ENCODE measurements around the gene KRTAP4-9.
"Not testable (repeated sequence)": the region's sequence is repeated elsewhere in the genome, so short reads cannot be mapped to it uniquely, and the experiment has no call there.

KRTAP4-9 gene

DNA sequence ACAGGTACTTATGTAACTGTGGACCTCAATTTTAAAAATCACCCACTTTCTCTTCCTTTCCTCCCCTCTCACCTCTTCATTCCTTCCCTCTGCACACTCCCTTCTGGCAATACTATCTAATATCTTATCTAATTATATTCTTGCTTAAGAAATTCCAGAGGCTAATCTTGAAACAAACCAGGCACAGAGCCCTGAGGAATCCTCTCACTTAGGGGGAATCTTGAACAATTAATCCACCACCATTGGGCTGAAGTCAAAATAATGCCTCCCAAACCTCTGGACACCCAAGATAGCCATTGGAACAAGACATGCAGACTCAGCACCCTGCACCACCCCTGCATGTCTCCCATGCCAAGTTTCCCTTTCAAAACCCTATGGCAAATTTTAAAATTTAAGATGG is 36.2 kb downstream of the KRTAP4-9 start:
- DNase-seq (ENCODE audit: extremely low spot score), result no peak
- TF ChIP-seq, protein P1, sequence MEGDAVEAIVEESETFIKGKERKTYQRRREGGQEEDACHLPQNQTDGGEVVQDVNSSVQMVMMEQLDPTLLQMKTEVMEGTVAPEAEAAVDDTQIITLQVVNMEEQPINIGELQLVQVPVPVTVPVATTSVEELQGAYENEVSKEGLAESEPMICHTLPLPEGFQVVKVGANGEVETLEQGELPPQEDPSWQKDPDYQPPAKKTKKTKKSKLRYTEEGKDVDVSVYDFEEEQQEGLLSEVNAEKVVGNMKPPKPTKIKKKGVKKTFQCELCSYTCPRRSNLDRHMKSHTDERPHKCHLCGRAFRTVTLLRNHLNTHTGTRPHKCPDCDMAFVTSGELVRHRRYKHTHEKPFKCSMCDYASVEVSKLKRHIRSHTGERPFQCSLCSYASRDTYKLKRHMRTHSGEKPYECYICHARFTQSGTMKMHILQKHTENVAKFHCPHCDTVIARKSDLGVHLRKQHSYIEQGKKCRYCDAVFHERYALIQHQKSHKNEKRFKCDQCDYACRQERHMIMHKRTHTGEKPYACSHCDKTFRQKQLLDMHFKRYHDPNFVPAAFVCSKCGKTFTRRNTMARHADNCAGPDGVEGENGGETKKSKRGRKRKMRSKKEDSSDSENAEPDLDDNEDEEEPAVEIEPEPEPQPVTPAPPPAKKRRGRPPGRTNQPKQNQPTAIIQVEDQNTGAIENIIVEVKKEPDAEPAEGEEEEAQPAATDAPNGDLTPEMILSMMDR (IDR thresholded peaks at IDR 0.05; ENCODE audit: control extremely low read depth, extremely low read depth, low read depth, missing control alignments), result no peak
- POLR2A ChIA-PET, result no interaction called here
- CTCF ChIA-PET, result interaction anchor here (1.0 kb wide), 2 partner anchors 12 to 13 kb away, joined by 3 to 4 read pairs; no protein-coding TSS in a partner anchor

DNA sequence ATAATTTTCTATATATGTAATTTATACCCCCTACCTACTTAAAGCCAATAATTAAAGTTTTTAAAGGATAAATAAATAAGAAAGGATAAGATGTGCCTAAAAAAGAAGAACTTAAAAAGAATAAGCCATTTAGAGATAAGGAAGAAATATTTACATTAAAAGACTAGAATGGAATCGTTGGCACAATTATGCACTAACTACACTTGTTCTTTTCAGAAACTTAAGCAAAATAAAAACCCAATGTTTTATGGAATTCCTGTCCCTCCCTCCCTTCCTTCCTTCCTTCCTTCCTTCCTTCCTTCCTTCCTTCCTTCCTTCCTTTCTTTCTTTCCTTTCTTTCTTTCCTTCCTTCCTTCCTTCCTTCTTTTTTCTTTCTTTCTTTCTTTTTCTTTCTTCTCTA is 39.7 kb downstream of the KRTAP4-9 start:
- POLR2A ChIA-PET, result no interaction called here

DNA sequence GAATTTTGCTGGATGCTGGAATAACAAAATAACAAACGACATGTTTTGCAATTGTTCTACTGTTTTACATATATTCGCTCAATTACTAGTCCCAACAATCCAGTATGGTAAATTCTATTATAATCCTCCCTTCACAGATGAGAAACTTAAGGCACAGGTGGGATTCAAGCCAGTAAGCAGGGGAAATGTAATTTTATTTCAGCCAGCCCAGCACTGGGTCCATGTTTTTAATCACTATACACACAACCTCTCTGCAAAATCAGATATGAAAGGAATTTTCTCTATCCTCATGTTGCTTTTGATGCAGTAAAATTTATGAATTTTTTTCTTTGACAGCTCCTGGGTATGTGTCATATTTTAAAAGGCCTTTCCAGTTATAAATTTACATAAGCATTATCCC is 40.1 kb downstream of the KRTAP4-9 start:
- CTCF ChIA-PET, result no interaction called here
- POLR2A ChIA-PET, result no interaction called here
- TF ChIP-seq, protein P1 (IDR thresholded peaks at IDR 0.05; ENCODE audit: control extremely low read depth, extremely low read depth, low read depth, missing control alignments), result no peak
- DNase-seq (ENCODE audit: extremely low spot score), result no peak

More for the DNA sequence above, 39.7 kb downstream of the KRTAP4-9 start:
- TF ChIP-seq, protein P1 (IDR thresholded peaks at IDR 0.05; ENCODE audit: control extremely low read depth, extremely low read depth, low read depth, missing control alignments), result no peak
- no peak for DNase-seq (ENCODE audit: extremely low spot score)
- CTCF ChIA-PET, result no interaction called here

DNA sequence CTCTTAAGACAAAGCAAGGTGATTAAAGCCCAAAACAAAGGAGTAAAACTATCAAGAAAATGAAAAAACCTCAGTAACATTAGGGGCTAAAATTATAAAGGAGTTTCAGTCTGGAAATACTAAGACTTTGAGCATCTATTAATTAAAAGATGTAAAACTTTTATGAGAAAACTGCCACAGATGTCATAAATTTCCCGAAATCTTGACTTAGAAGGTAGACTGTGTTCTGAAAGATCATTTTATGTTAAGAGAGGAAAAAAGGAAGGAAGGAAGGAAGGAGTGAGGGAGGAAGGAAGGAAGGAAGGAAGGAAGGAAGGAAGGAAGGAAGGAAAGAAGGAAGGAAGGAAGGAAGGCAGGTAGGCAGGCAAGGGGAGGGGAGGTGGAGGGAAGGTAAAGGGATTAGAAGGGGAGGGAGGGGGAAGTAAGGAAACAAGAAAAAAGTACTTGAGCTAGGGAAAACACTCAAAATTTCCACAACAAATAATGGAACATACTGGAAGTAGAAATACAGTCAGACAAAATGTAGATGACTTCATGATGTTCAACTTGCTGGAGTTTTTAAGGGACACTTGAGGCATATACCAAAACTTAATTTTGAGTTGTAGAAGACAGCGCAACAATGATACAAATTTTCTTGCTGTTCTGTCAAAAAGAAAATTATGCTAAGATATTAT is 42.5 kb downstream of the KRTAP4-9 start:
- TF ChIP-seq, protein P1 (IDR thresholded peaks at IDR 0.05; ENCODE audit: control extremely low read depth, extremely low read depth, low read depth, missing control alignments), result no peak
- DNase-seq (ENCODE audit: extremely low spot score), result no peak
- ChIA-PET POLR2A (no interaction called here), CTCF (no interaction called here)

DNA sequence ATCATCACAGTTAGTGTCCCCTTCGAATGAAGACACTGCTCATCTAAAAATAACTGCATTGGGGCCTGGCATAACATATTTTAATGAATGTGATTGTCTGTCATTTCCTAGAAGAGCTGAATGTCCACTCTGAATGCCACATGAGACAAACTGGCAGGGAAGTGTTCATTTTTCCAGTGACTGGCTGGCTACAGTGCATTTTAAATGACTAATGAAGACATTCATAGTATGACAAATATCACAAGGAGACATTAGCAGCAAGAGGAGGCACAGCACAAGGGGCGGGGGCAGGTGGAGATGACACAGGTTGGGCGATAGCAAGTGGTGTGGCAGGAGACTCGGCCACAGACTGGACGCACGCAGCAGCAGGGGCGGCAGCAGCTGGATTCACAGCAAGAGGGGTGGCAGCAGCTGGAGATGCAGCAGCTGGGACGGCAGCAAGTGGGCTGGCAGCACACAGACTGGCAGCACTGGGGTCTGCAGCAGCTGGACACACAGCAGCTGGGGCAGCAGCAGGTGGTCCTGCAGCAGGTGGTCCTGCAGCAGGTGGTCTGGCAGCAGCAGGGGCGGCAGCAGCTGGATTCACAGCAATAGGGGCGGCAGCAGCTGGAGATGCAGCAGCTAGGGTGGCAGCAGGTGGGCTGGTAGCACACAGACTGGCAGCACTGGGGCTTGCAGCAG is 43.9 kb downstream of the KRTAP4-9 start:
- POLR2A ChIA-PET, result interaction anchor here (0.6 kb wide), 1 partner anchor 250 kb away, joined by 6 read pairs; no protein-coding TSS in a partner anchor
- CTCF ChIA-PET; DNase-seq (ENCODE audit: extremely low spot score): not testable (repeated sequence)

DNA sequence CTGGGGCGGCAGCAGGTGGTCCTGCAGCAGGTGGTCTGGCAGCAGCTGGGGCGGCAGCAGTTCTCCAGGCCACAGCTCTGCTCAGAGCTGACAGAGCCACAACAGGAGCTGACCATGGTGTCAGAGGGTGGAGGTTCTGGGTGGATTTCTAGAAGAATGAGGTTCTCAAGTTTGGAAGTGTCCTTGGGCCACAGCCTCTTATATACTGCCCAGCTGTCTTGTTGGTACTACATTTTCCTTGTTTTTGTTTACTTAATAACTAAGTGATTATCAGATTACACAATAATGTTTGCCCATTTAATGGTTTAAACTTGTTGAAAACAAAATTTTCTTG is 44.4 kb downstream of the KRTAP4-9 start, which contains the start of gene KRTAP4-5:
TSS of gene KRTAP4-5 (minus strand) at position 174 of the 334 bp plus-strand sequence. CDS start at position 116, 58 bp downstream.
- CTCF ChIA-PET, result no interaction called here
- DNase-seq (ENCODE audit: extremely low spot score), result no peak
- POLR2A ChIA-PET, result interaction anchor here (0.6 kb wide), 1 partner anchor 251 kb away, joined by 6 read pairs; no protein-coding TSS in a partner anchor
- TF ChIP-seq, protein P1 (IDR thresholded peaks at IDR 0.05; ENCODE audit: control extremely low read depth, extremely low read depth, low read depth, missing control alignments), result no peak

DNA sequence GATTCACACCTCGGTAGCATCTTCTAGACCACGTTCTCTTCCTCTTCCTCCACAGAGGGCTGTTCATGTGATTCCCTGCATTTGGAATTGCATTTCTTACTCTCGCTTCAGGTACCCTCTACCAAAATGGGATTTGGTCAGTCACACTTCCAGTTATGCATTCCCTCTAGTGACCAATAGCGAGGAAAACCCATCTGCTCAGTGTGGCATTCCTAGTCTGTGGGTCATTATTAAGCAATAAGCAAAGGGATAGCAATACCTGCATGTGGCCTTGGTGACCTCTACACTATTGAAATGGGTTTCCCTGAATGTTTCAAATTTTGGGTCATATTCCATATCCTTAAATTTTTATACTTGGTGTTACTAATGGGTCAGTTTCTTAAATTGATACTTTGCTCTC is 44.8 kb downstream of the KRTAP4-9 start:
- POLR2A ChIA-PET, result no interaction called here
- DNase-seq (ENCODE audit: extremely low spot score), result no peak
- CTCF ChIA-PET, result no interaction called here
- TF ChIP-seq, protein P1 (IDR thresholded peaks at IDR 0.05; ENCODE audit: control extremely low read depth, extremely low read depth, low read depth, missing control alignments), result no peak
